Lower lobe of right lung (tissue), 2 donors: ENCODE results near the gene HEPACAM2. TPM values are rescaled to one million over a fixed set of nuclear protein-coding genes. Genes with fewer than 3 reads are reported as not detected.

Source experiments
- ATAC-seq, 2 donors: fragments of 200-7000 bp; cut with Tn5 transposase; one replicate each; pipeline ENCODE4 v1.9.1; 2020 to 2022; ENCODE audit warnings: mild to moderate bottlenecking in 2 of 2, moderate library complexity in 2 of 2
- DNase-seq: peaks from one replicate; pipeline ENCODE4 v3.0.0-alpha.2; 2020
- H3K27ac ChIP-seq: fragments of 200-600 bp; one replicate; pipeline ENCODE4 v1.8.0; 2022
- H3K27me3 ChIP-seq: fragments of 200-600 bp; one replicate; pipeline ENCODE4 v1.8.0; 2022; ENCODE audit warnings: low read depth
- H3K36me3 ChIP-seq: fragments of 200-600 bp; one replicate; pipeline ENCODE4 v1.8.0; 2022; ENCODE audit warnings: mild to moderate bottlenecking
- H3K4me1 ChIP-seq: fragments of 200-600 bp; one replicate; pipeline ENCODE4 v1.8.0; 2022
- H3K4me3 ChIP-seq: fragments of 200-600 bp; one replicate; pipeline ENCODE4 v1.8.0; 2022; ENCODE audit warnings: mild to moderate bottlenecking
- H3K9me3 ChIP-seq: fragments of 200-600 bp; one replicate; pipeline ENCODE4 v1.8.0; 2022
- CTCF ChIP-seq: fragments of 200-600 bp; IDR thresholded peaks from one replicate; pipeline ENCODE4 v1.8.0; 2022; ENCODE audit warnings: antibody characterized with exemption, mild to moderate bottlenecking
- intact Hi-C: fragments of 100-400 bp; cut with DNase I; formaldehyde crosslinking; loops from one replicate; pipeline ENCODE4 v1.11.0; 2022
- total RNA-seq: library from RNA; stranded (reverse); fragmentation: NEBNext Ultra II Directional; extraction: Animal tissue kit (Norgen Biotek cat#: 25700); gene quantifications from one replicate; pipeline ENCODE4 v1.2.1, GENCODE V29; 2021
- donor health status: DM: no; HTN: yes; CAD: no; lungs with severe emphysema.

HEPACAM2 gene
- total RNA-seq, 1 donor from 2014 or later: 0.18 TPM

GRCh38 chr7:93145354-93145753 lies 80.9 kb downstream of the HEPACAM2 start:
- no peak for TF ChIP-seq CTCF
- peaks cover 20% of the 10 kb centered on the region for H3K4me1 ChIP-seq
- H3K36me3 ChIP-seq: peaks cover 48% of the 10 kb centered on the region
- peak overlapping the region; percentile 64 for H3K4me3 ChIP-seq
- H3K9me3 ChIP-seq: no peaks in the 10 kb centered on the region
- H3K27me3 ChIP-seq: no peaks in the 10 kb centered on the region
- ATAC-seq (peak in 1 of 2 donors; percentile 43), DNase-seq (no peak)
- intact Hi-C loops: no loop called here
- no peak overlapping the region for H3K27ac ChIP-seq

GRCh38 chr7:93142127-93142526 lies 84.1 kb downstream of the HEPACAM2 start:
- H3K27ac ChIP-seq: no peak overlapping the region
- H3K27me3 ChIP-seq: no peaks in the 10 kb centered on the region
- intact Hi-C loops: no loop called here
- H3K4me1 ChIP-seq: peaks cover 17% of the 10 kb centered on the region
- ATAC-seq: no peak
- H3K9me3 ChIP-seq: peaks cover 15% of the 10 kb centered on the region
- H3K4me3 ChIP-seq: no peak overlapping the region
- TF ChIP-seq CTCF: no peak
- DNase-seq: no peak
- H3K36me3 ChIP-seq: peaks cover 73% of the 10 kb centered on the region

GRCh38 chr7:93140582-93141191 lies 85.6 kb downstream of the HEPACAM2 start:
- Histone ChIP-seq H3K4me3 (no peak overlapping the region), H3K36me3 (peaks cover 85% of the 10 kb centered on the region), H3K4me1 (peaks cover 3% of the 10 kb centered on the region), H3K27ac (no peak overlapping the region), H3K27me3 (no peaks in the 10 kb centered on the region), H3K9me3 (peaks cover 21% of the 10 kb centered on the region)
- TF ChIP-seq CTCF: no peak
- intact Hi-C loops: no loop called here
- DNase-seq (no peak), ATAC-seq (peak; percentile 67 to 77)

GRCh38 chr7:93138576-93138975 lies 87.7 kb downstream of the HEPACAM2 start:
- Histone ChIP-seq H3K9me3 (peaks cover 42% of the 10 kb centered on the region), H3K4me1 (no peaks in the 10 kb centered on the region), H3K27ac (no peak overlapping the region), H3K36me3 (peaks cover 73% of the 10 kb centered on the region), H3K4me3 (no peak overlapping the region), H3K27me3 (no peaks in the 10 kb centered on the region)
- intact Hi-C loops: no loop called here
- no peak for ATAC-seq
- no peak for TF ChIP-seq CTCF
- no peak for DNase-seq

Other genes starting within 250 kb of the HEPACAM2 start
- 24.3 TPM for gene SAMD9, start 108.5 kb downstream of the HEPACAM2 start, total RNA-seq
- gene SAMD9L, start 78.1 kb downstream of the HEPACAM2 start, total RNA-seq: 64.4 TPM
- gene VPS50, start 5.9 kb upstream of the HEPACAM2 start, total RNA-seq: 34.6 TPM